WTC11 (cell line): ENCODE measurements around the gene HIBADH. TPM values are rescaled to one million over a fixed set of nuclear protein-coding genes. Genes with fewer than 3 reads are reported as not detected.

Experiments used
- ATAC-seq: fragments of 200-7000 bp; cut with Tn5 transposase; 2 replicates; pipeline ENCODE4 v1.10.0; 2021; ENCODE audit warnings: mild to moderate bottlenecking, moderate library complexity
- CTCF ChIA-PET: fragments of 300-600 bp; sonication (Branson Sonifier 250); formaldehyde crosslinking; loops from one replicate; lab custom pipeline; 2021; ENCODE audit warnings: antibody characterized with exemption; lab: Charles Lee
- POLR2A ChIA-PET: fragments of 350-600 bp; sonication (Branson Sonifier 250); formaldehyde crosslinking; loops from one replicate; lab custom pipeline; 2021; ENCODE audit warnings: antibody characterized with exemption; lab: Charles Lee
- DNase-seq: peaks from one replicate; pipeline ENCODE4 v3.0.0; 2021; ENCODE audit warnings: low spot score
- H3K27ac Mint-ChIP-seq: 2 replicates; pipeline ENCODE4 v1.8.0; 2021; ENCODE audit warnings: mixed read lengths
- H3K27me3 Mint-ChIP-seq: 2 replicates; pipeline ENCODE4 v1.8.0; 2021; ENCODE audit warnings: low read depth, mild to moderate bottlenecking, moderate library complexity, mixed read lengths
- H3K36me3 Mint-ChIP-seq: 2 replicates; pipeline ENCODE4 v1.8.0; 2021; ENCODE audit warnings: mixed read lengths
- H3K4me1 Mint-ChIP-seq: 2 replicates; pipeline ENCODE4 v1.8.0; 2022; ENCODE audit warnings: mixed read lengths
- H3K4me3 Mint-ChIP-seq: 2 replicates; pipeline ENCODE4 v1.8.0; 2021; ENCODE audit warnings: mild to moderate bottlenecking, moderate library complexity, mixed read lengths
- H3K9me3 Mint-ChIP-seq: 2 replicates; pipeline ENCODE4 v1.8.0; 2021; ENCODE audit warnings: mixed read lengths
- CREM ChIP-seq: sonication (generic); formaldehyde crosslinking; IDR thresholded peaks from 2 replicates; pipeline ENCODE4 v1.8.1; 2022; ENCODE audit warnings: mild to moderate bottlenecking, missing genetic modification reagents, moderate library complexity
- ESRRA ChIP-seq: sonication (generic); formaldehyde crosslinking; IDR thresholded peaks from 2 replicates; pipeline ENCODE4 v1.8.1; 2022; ENCODE audit warnings: mild to moderate bottlenecking, missing genetic modification reagents, borderline replicate concordance
- FOXP1 ChIP-seq: sonication (generic); formaldehyde crosslinking; IDR thresholded peaks from 2 replicates; pipeline ENCODE4 v1.8.0; 2022; ENCODE audit warnings: missing genetic modification reagents, mild to moderate bottlenecking, moderate library complexity, borderline replicate concordance
- GABPB1 ChIP-seq: sonication (generic); formaldehyde crosslinking; IDR thresholded peaks from 2 replicates; pipeline ENCODE4 v1.8.1; 2023; ENCODE audit warnings: mild to moderate bottlenecking, missing genetic modification reagents
- GRHL2 ChIP-seq: fragments of 250-450 bp; sonication (Bioruptor Pico); IDR thresholded peaks from 2 replicates; pipeline ENCODE4 v1.8.0; 2022; ENCODE audit warnings: mild to moderate bottlenecking, moderate library complexity; ENCODE audit not compliant: insufficient replicate concordance, severe bottlenecking
- JAZF1 ChIP-seq: fragments of 250-450 bp; sonication (Bioruptor Pico); IDR thresholded peaks from 2 replicates; pipeline ENCODE4 v1.9.0; 2021; ENCODE audit warnings: moderate library complexity, mild to moderate bottlenecking, inconsistent platforms
- KAT7 ChIP-seq: sonication (generic); formaldehyde crosslinking; IDR thresholded peaks from 2 replicates; pipeline ENCODE4 v1.8.1; 2023; ENCODE audit warnings: missing genetic modification reagents, mild to moderate bottlenecking, borderline replicate concordance
- NFATC4 ChIP-seq: fragments of 250-450 bp; sonication (Bioruptor Pico); IDR thresholded peaks from 2 replicates; pipeline ENCODE4 v1.9.0; 2021; ENCODE audit warnings: mild to moderate bottlenecking
- TCF7 ChIP-seq: sonication (generic); formaldehyde crosslinking; IDR thresholded peaks from 2 replicates; pipeline ENCODE4 v1.8.0; 2022; ENCODE audit warnings: mild to moderate bottlenecking, low read depth, missing genetic modification reagents, moderate library complexity
- TEAD1 ChIP-seq: sonication (generic); formaldehyde crosslinking; IDR thresholded peaks from 2 replicates; pipeline ENCODE4 v1.8.0; 2022; ENCODE audit warnings: mild to moderate bottlenecking, missing genetic modification reagents
- ZNF219 ChIP-seq: sonication (generic); formaldehyde crosslinking; IDR thresholded peaks from 2 replicates; pipeline ENCODE4 v1.8.0; 2023; ENCODE audit warnings: missing genetic modification reagents, mild to moderate bottlenecking, borderline replicate concordance
- ZNF263 ChIP-seq: sonication (generic); formaldehyde crosslinking; IDR thresholded peaks from 2 replicates; pipeline ENCODE4 v1.8.1; 2022; ENCODE audit warnings: low read depth, mild to moderate bottlenecking, moderate library complexity, missing genetic modification reagents
- ZNF396 ChIP-seq: fragments of 250-450 bp; sonication (Bioruptor Pico); IDR thresholded peaks from 2 replicates; pipeline ENCODE4 v1.8.0; 2021; ENCODE audit warnings: mild to moderate bottlenecking, moderate library complexity, borderline replicate concordance
- total RNA-seq: library from RNA; stranded (reverse); gene quantifications from 3 replicates; pipeline ENCODE4 v1.2.3, GENCODE V29; 2021
- TF ChIP-seq, protein P1 (sequence below): sonication (generic); formaldehyde crosslinking; IDR thresholded peaks from 2 replicates; pipeline ENCODE4 v1.8.0; 2022; ENCODE audit warnings: missing genetic modification reagents
- TF ChIP-seq, protein P2 (sequence below): fragments of 250-450 bp; sonication (Bioruptor Pico); IDR thresholded peaks from 2 replicates; pipeline ENCODE4 v1.9.0; 2021; ENCODE audit warnings: moderate library complexity, mild to moderate bottlenecking, inconsistent platforms, borderline replicate concordance
- TF ChIP-seq, protein P3 (sequence below): fragments of 200-600 bp; IDR thresholded peaks from 2 replicates; pipeline ENCODE4 v1.8.0; 2022; ENCODE audit warnings: antibody characterized with exemption
- TF ChIP-seq, protein P4 (sequence below): fragments of 250-450 bp; sonication (Bioruptor Pico); IDR thresholded peaks from 2 replicates; pipeline ENCODE4 v1.9.0; 2021; ENCODE audit warnings: mild to moderate bottlenecking, borderline replicate concordance
- TF ChIP-seq, protein P5 (sequence below): sonication (generic); formaldehyde crosslinking; IDR thresholded peaks from 2 replicates; pipeline ENCODE4 v1.8.0; 2022; ENCODE audit warnings: mild to moderate bottlenecking, missing genetic modification reagents
- TF ChIP-seq, protein P6 (sequence below): sonication (generic); formaldehyde crosslinking; IDR thresholded peaks from 2 replicates; pipeline ENCODE4 v1.8.0; 2023; ENCODE audit warnings: missing genetic modification reagents
- TF ChIP-seq, protein P7 (sequence below): sonication (generic); formaldehyde crosslinking; IDR thresholded peaks from 2 replicates; pipeline ENCODE4 v1.8.1; 2022; ENCODE audit warnings: low read depth, missing genetic modification reagents, borderline replicate concordance

The HIBADH gene
- total RNA-seq, 1 experiment from 2014 or later: 27.9 TPM

DNA sequence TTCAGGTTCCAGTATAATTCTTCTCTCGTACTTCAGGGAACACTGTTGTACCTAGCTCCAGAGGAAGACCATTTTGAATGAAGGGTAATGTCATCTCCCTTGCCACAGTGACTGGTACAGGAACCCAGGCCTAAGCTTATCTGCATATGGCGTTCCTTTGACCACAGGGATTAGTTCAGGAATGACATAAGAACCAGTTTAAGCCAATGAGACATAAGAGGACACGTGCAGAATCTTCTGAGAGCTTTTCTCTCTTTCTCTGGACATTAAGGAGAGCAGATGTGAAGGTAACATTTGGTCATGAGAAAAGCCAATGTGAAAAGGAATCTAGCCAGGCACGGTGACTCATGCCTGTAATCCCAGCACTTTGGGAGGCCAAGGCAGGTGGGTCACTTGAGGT lies 21.8 kb upstream of the HIBADH start (continued):
- TF ChIP-seq TEAD1 (no peak), ZNF219 (no peak), ZNF396 (no peak), JAZF1 (CRISPR knock-in tag) (no peak), GRHL2 (CRISPR knock-in tag) (no peak)
- TF ChIP-seq, protein P1, sequence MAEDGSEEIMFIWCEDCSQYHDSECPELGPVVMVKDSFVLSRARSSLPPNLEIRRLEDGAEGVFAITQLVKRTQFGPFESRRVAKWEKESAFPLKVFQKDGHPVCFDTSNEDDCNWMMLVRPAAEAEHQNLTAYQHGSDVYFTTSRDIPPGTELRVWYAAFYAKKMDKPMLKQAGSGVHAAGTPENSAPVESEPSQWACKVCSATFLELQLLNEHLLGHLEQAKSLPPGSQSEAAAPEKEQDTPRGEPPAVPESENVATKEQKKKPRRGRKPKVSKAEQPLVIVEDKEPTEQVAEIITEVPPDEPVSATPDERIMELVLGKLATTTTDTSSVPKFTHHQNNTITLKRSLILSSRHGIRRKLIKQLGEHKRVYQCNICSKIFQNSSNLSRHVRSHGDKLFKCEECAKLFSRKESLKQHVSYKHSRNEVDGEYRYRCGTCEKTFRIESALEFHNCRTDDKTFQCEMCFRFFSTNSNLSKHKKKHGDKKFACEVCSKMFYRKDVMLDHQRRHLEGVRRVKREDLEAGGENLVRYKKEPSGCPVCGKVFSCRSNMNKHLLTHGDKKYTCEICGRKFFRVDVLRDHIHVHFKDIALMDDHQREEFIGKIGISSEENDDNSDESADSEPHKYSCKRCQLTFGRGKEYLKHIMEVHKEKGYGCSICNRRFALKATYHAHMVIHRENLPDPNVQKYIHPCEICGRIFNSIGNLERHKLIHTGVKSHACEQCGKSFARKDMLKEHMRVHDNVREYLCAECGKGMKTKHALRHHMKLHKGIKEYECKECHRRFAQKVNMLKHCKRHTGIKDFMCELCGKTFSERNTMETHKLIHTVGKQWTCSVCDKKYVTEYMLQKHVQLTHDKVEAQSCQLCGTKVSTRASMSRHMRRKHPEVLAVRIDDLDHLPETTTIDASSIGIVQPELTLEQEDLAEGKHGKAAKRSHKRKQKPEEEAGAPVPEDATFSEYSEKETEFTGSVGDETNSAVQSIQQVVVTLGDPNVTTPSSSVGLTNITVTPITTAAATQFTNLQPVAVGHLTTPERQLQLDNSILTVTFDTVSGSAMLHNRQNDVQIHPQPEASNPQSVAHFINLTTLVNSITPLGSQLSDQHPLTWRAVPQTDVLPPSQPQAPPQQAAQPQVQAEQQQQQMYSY (CRISPR knock-in tag): no peak

DNA sequence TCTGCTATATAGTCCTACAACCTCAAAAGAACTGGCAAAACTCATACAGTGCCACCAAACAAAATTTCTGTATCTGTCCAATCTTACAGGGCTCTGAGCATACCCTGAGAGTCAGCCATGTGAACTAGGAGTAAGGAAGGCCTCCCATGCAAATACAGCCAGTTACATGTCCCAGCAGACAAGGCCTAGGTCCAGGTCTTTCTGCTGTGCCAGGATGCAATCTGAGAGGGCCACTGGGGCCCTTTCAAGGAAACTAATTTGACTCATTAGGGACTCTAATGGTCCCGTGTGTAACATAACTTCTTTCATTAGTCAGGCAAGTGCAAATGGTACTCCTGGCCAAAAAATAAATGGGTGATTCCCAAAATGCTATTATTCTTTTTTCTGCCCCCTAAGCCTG lies 17.9 kb upstream of the HIBADH start:
- H3K9me3 Mint-ChIP-seq: no peaks in the 10 kb centered on the region
- ATAC-seq (no peak), DNase-seq (no peak)
- H3K27ac Mint-ChIP-seq: no peak overlapping the region
- H3K4me1 Mint-ChIP-seq: no peaks in the 10 kb centered on the region
- no peaks in the 10 kb centered on the region for H3K36me3 Mint-ChIP-seq
- POLR2A ChIA-PET: no interaction called here
- H3K27me3 Mint-ChIP-seq: no peaks in the 10 kb centered on the region
- H3K4me3 Mint-ChIP-seq: no peak overlapping the region
- CTCF ChIA-PET: no interaction called here
- TF ChIP-seq FOXP1 (no peak), NFATC4 (CRISPR knock-in tag) (no peak), CREM (CRISPR knock-in tag) (no peak), GABPB1 (CRISPR knock-in tag) (no peak), TCF7 (CRISPR knock-in tag) (no peak), KAT7 (CRISPR knock-in tag) (no peak), ZNF219 (no peak), ESRRA (no peak), ZNF263 (no peak)
- TF ChIP-seq, protein P2, sequence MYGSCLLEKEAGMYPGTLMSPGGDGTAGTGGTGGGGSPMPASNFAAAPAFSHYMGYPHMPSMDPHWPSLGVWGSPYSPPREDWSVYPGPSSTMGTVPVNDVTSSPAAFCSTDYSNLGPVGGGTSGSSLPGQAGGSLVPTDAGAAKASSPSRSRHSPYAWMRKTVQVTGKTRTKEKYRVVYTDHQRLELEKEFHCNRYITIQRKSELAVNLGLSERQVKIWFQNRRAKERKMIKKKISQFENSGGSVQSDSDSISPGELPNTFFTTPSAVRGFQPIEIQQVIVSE: no peak
- TF ChIP-seq, protein P3, sequence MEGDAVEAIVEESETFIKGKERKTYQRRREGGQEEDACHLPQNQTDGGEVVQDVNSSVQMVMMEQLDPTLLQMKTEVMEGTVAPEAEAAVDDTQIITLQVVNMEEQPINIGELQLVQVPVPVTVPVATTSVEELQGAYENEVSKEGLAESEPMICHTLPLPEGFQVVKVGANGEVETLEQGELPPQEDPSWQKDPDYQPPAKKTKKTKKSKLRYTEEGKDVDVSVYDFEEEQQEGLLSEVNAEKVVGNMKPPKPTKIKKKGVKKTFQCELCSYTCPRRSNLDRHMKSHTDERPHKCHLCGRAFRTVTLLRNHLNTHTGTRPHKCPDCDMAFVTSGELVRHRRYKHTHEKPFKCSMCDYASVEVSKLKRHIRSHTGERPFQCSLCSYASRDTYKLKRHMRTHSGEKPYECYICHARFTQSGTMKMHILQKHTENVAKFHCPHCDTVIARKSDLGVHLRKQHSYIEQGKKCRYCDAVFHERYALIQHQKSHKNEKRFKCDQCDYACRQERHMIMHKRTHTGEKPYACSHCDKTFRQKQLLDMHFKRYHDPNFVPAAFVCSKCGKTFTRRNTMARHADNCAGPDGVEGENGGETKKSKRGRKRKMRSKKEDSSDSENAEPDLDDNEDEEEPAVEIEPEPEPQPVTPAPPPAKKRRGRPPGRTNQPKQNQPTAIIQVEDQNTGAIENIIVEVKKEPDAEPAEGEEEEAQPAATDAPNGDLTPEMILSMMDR: no peak
- TF ChIP-seq, protein P4, sequence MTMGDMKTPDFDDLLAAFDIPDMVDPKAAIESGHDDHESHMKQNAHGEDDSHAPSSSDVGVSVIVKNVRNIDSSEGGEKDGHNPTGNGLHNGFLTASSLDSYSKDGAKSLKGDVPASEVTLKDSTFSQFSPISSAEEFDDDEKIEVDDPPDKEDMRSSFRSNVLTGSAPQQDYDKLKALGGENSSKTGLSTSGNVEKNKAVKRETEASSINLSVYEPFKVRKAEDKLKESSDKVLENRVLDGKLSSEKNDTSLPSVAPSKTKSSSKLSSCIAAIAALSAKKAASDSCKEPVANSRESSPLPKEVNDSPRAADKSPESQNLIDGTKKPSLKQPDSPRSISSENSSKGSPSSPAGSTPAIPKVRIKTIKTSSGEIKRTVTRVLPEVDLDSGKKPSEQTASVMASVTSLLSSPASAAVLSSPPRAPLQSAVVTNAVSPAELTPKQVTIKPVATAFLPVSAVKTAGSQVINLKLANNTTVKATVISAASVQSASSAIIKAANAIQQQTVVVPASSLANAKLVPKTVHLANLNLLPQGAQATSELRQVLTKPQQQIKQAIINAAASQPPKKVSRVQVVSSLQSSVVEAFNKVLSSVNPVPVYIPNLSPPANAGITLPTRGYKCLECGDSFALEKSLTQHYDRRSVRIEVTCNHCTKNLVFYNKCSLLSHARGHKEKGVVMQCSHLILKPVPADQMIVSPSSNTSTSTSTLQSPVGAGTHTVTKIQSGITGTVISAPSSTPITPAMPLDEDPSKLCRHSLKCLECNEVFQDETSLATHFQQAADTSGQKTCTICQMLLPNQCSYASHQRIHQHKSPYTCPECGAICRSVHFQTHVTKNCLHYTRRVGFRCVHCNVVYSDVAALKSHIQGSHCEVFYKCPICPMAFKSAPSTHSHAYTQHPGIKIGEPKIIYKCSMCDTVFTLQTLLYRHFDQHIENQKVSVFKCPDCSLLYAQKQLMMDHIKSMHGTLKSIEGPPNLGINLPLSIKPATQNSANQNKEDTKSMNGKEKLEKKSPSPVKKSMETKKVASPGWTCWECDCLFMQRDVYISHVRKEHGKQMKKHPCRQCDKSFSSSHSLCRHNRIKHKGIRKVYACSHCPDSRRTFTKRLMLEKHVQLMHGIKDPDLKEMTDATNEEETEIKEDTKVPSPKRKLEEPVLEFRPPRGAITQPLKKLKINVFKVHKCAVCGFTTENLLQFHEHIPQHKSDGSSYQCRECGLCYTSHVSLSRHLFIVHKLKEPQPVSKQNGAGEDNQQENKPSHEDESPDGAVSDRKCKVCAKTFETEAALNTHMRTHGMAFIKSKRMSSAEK (CRISPR knock-in tag): no peak
- TF ChIP-seq, protein P5, sequence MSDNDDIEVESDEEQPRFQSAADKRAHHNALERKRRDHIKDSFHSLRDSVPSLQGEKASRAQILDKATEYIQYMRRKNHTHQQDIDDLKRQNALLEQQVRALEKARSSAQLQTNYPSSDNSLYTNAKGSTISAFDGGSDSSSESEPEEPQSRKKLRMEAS (CRISPR knock-in tag): no peak
- TF ChIP-seq, protein P6, sequence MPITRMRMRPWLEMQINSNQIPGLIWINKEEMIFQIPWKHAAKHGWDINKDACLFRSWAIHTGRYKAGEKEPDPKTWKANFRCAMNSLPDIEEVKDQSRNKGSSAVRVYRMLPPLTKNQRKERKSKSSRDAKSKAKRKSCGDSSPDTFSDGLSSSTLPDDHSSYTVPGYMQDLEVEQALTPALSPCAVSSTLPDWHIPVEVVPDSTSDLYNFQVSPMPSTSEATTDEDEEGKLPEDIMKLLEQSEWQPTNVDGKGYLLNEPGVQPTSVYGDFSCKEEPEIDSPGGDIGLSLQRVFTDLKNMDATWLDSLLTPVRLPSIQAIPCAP: no peak
- TF ChIP-seq, protein P7, sequence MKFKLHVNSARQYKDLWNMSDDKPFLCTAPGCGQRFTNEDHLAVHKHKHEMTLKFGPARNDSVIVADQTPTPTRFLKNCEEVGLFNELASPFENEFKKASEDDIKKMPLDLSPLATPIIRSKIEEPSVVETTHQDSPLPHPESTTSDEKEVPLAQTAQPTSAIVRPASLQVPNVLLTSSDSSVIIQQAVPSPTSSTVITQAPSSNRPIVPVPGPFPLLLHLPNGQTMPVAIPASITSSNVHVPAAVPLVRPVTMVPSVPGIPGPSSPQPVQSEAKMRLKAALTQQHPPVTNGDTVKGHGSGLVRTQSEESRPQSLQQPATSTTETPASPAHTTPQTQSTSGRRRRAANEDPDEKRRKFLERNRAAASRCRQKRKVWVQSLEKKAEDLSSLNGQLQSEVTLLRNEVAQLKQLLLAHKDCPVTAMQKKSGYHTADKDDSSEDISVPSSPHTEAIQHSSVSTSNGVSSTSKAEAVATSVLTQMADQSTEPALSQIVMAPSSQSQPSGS: no peak
- TF ChIP-seq, protein P1 (CRISPR knock-in tag): no peak
